Neural cell (in vitro differentiated cells): Measurements from ENCODE around the gene FUT8. TPM values are rescaled to one million over a fixed set of nuclear protein-coding genes. Genes with fewer than 3 reads are reported as not detected.
A peak's percentile ranks its signal among the peaks of the same experiment; 100 is the strongest.

Source experiments
- H2AFZ ChIP-seq: fragments of 200-600, 300-800 bp; sonication (generic), shearing (Covaris generic); 2 replicates; pipeline ENCODE4 v1.6.0; 2014; ENCODE audit warnings: low read depth, mild to moderate bottlenecking, antibody characterized with exemption, low read length, moderate library complexity
- H3F3A ChIP-seq: fragments of 200-600 bp; shearing (Covaris generic); 2 replicates; pipeline ENCODE4 v1.6.1; 2016; ENCODE audit warnings: mild to moderate bottlenecking, moderate library complexity, mixed read lengths, antibody characterized with exemption, low read length; ENCODE audit not compliant: insufficient read depth, poor library complexity, severe bottlenecking
- H3K27ac ChIP-seq: fragments of 200-600, 300-800 bp; sonication (generic), shearing (Covaris generic); 2 replicates; pipeline ENCODE4 v1.5.1; 2014; ENCODE audit warnings: mild to moderate bottlenecking, low read length, moderate library complexity
- H3K27me3 ChIP-seq: fragments of 300-800, 200-600 bp; sonication (generic), shearing (Covaris generic); 2 replicates; pipeline ENCODE4 v1.6.0; 2014; ENCODE audit warnings: mild to moderate bottlenecking, low read depth, low read length, moderate library complexity; ENCODE audit not compliant: insufficient read depth
- H3K36me3 ChIP-seq: fragments of 300-800, 200-600 bp; sonication (generic), shearing (Covaris generic); 2 replicates; pipeline ENCODE4 v1.5.1; 2014; ENCODE audit warnings: mild to moderate bottlenecking, antibody characterized with exemption, low read length, moderate library complexity; ENCODE audit not compliant: insufficient read depth
- H3K4me2 ChIP-seq: fragments of 300-800, 200-600 bp; sonication (generic), shearing (Covaris generic); 2 replicates; pipeline ENCODE4 v1.6.0; 2014; ENCODE audit warnings: mild to moderate bottlenecking, low read length
- H3K4me3 ChIP-seq: fragments of 300-800, 200-600 bp; sonication (generic), shearing (Covaris generic); 2 replicates; pipeline ENCODE4 v1.5.1; 2014; ENCODE audit warnings: mild to moderate bottlenecking, low read length, moderate library complexity
- H3K79me2 ChIP-seq: fragments of 200-600 bp; shearing (Covaris generic); replicated peaks from 2 replicates; pipeline ENCODE4 v1.6.0; 2014; ENCODE audit warnings: mild to moderate bottlenecking, low read length, moderate library complexity; ENCODE audit not compliant: insufficient read depth
- H3K9ac ChIP-seq: fragments of 300-800, 200-600 bp; sonication (generic), shearing (Covaris generic); 2 replicates; pipeline ENCODE4 v1.6.1; 2016; ENCODE audit warnings: mild to moderate bottlenecking, low read length, mixed read lengths
- H3K9me2 ChIP-seq: fragments of 200-600 bp; shearing (Covaris generic); 2 replicates; pipeline ENCODE4 v1.6.1; 2016; ENCODE audit warnings: mild to moderate bottlenecking, low read length, mixed read lengths; ENCODE audit not compliant: insufficient read depth
- H3K9me3 ChIP-seq: fragments of 200-600, 300-800 bp; sonication (generic), shearing (Covaris generic); 2 replicates; pipeline ENCODE4 v1.6.1; 2016; ENCODE audit warnings: mild to moderate bottlenecking, mixed run types, low read length, moderate library complexity, mixed read lengths
- H4K20me1 ChIP-seq: fragments of 200-600 bp; shearing (Covaris generic); 2 replicates; pipeline ENCODE4 v1.6.1; 2016; ENCODE audit warnings: mild to moderate bottlenecking, mixed run types; ENCODE audit not compliant: insufficient read depth
- CTCF ChIP-seq: fragments of 450-650 bp; IDR thresholded peaks from 2 replicates; pipeline ENCODE4 v1.5.1; 2014; ENCODE audit warnings: antibody characterized with exemption, mild to moderate bottlenecking, moderate library complexity; ENCODE audit not compliant: poor library complexity, severe bottlenecking
- EP300 ChIP-seq: fragments of 450-650 bp; conservative IDR thresholded peaks from 2 replicates; pipeline ENCODE4 v1.6.1; 2014; ENCODE audit warnings: antibody characterized with exemption, mild to moderate bottlenecking, moderate library complexity; ENCODE audit not compliant: poor library complexity, severe bottlenecking
- EZH2 ChIP-seq: fragments of 200-600, 300-800 bp; shearing (Covaris generic), sonication (generic); IDR thresholded peaks from 2 replicates; pipeline ENCODE4 v1.6.1; 2014; ENCODE audit warnings: antibody characterized with exemption, low read length, borderline replicate concordance, mild to moderate bottlenecking; ENCODE audit not compliant: insufficient read depth, poor library complexity, severe bottlenecking
- MXI1 ChIP-seq: fragments of 450-650 bp; conservative IDR thresholded peaks from 2 replicates; pipeline ENCODE4 v1.6.1; 2014; ENCODE audit warnings: antibody characterized with exemption, mild to moderate bottlenecking; ENCODE audit not compliant: poor library complexity, severe bottlenecking
- POLR2AphosphoS5 ChIP-seq: IDR thresholded peaks from 2 replicates; pipeline ENCODE4 v1.6.1; 2012
- RAD21 ChIP-seq: fragments of 450-650 bp; conservative IDR thresholded peaks from 2 replicates; pipeline ENCODE4 v1.6.1; 2014; ENCODE audit warnings: antibody characterized with exemption, mild to moderate bottlenecking, moderate library complexity
- REST ChIP-seq: IDR thresholded peaks from 2 replicates; pipeline ENCODE4 v1.6.1; 2012; ENCODE audit warnings: borderline replicate concordance
- SMC3 ChIP-seq: fragments of 450-650 bp; conservative IDR thresholded peaks from 2 replicates; pipeline ENCODE4 v1.6.1; 2014; ENCODE audit warnings: antibody characterized with exemption, mild to moderate bottlenecking, moderate library complexity; ENCODE audit not compliant: poor library complexity
- TAF1 ChIP-seq: IDR thresholded peaks from 2 replicates; pipeline ENCODE4 v1.6.1; 2012; ENCODE audit warnings: low read depth
- polyA plus RNA-seq: library from polyadenylated mRNA; depleted of rRNA; stranded (reverse); fragments of >200 nt; gene quantifications from 2 replicates; pipeline ENCODE4 v1.2.3, GENCODE V29; 2014

The FUT8 gene
- polyA plus RNA-seq, 1 donor from 2014 or later, result 72.8 TPM

- H4K20me1 ChIP-seq, result no peaks in the 10 kb centered on the region
- H3K4me2 ChIP-seq, result no peak overlapping the region
- H3K9me2 ChIP-seq, result no peaks in the 10 kb centered on the region
- TF ChIP-seq MXI1 (no peak), CTCF (no peak), POLR2AphosphoS5 (peak; percentile 12), EZH2 (no peak), RAD21 (no peak)
- no peak overlapping the region for H3K9ac ChIP-seq
- no peak overlapping the region for H3K27ac ChIP-seq
- H3K4me3 ChIP-seq, result no peak overlapping the region
- no peak overlapping the region for H2AFZ ChIP-seq
- H3K27me3 ChIP-seq, result no peaks in the 10 kb centered on the region
- H3K36me3 ChIP-seq, result no peaks in the 10 kb centered on the region
- no peaks in the 10 kb centered on the region for H3F3A ChIP-seq
- H3K79me2 ChIP-seq, result peaks cover 65% of the 10 kb centered on the region
- peaks cover 3% of the 10 kb centered on the region for H3K9me3 ChIP-seq
Observed at GRCh38 chr14:65423982-65424381, 11.5 kb downstream of the FUT8 start.

GRCh38 chr14:65424531-65424930 is 12.0 kb downstream of the FUT8 start:
- peaks cover 61% of the 10 kb centered on the region for H3K79me2 ChIP-seq
- no peak overlapping the region for H3K4me2 ChIP-seq
- H3K27ac ChIP-seq, result no peak overlapping the region
- no peak for TF ChIP-seq POLR2AphosphoS5
- no peak for TF ChIP-seq EZH2
- no peak for TF ChIP-seq RAD21
- no peak for TF ChIP-seq TAF1
- no peak for TF ChIP-seq CTCF
- no peak for TF ChIP-seq REST
- no peak for TF ChIP-seq SMC3
- no peak for TF ChIP-seq EP300
- no peak for TF ChIP-seq MXI1
- peaks cover 3% of the 10 kb centered on the region for H3K9me3 ChIP-seq
- no peaks in the 10 kb centered on the region for H4K20me1 ChIP-seq
- no peak overlapping the region for H3K9ac ChIP-seq
- H3K27me3 ChIP-seq, result no peaks in the 10 kb centered on the region
- no peak overlapping the region for H3K4me3 ChIP-seq
- H3K9me2 ChIP-seq, result no peaks in the 10 kb centered on the region
- no peaks in the 10 kb centered on the region for H3F3A ChIP-seq
- no peak overlapping the region for H2AFZ ChIP-seq
- H3K36me3 ChIP-seq, result no peaks in the 10 kb centered on the region
